Measurements from ENCODE around the gene SYTL3.
A peak's percentile ranks its signal among the peaks of the same experiment; 100 is the strongest.
"Not testable (repeated sequence)": the region's sequence is repeated elsewhere in the genome, so short reads cannot be mapped to it uniquely, and the experiment has no call there.

SYTL3 gene

GRCh38 chr6:158791274-158791855 is 141.5 kb downstream of the SYTL3 start:
- peaks cover 86% of the 10 kb centered on the region for H3K79me2 ChIP-seq (ENCODE audit: insufficient read depth, low read length)
- no peaks in the 10 kb centered on the region for H3K9me3 ChIP-seq (ENCODE audit: insufficient read depth, low read length, severe bottlenecking)
- no peaks in the 10 kb centered on the region for H3K27me3 ChIP-seq (ENCODE audit: insufficient read depth, low read length, poor library complexity)
- no peak overlapping the region for H3K9ac ChIP-seq (ENCODE audit: low read depth, low read length)
- H3K4me3 ChIP-seq (ENCODE audit: low read depth in 1 of 2, low read length in 2 of 2) = no peak overlapping the region
- H3K27ac ChIP-seq (ENCODE audit: low read length) = no peak overlapping the region
- DNase-seq (no peak), ATAC-seq (ENCODE audit: insufficient read depth, low read depth) (no peak)
- H3K4me2 ChIP-seq (ENCODE audit: insufficient read depth, low read length) = no peak overlapping the region
- peaks cover 42% of the 10 kb centered on the region for H3K36me3 ChIP-seq (ENCODE audit: insufficient read depth, low read length)
- H4K20me1 ChIP-seq (ENCODE audit: insufficient read depth, low read length) = peaks cover 83% of the 10 kb centered on the region
- no peak overlapping the region for H2AFZ ChIP-seq (ENCODE audit: low read depth, low read length)
- TF ChIP-seq EZH2 (IDR thresholded peaks at IDR 0.05; ENCODE audit: borderline replicate concordance, low read depth, low read length, severe bottlenecking) = no peak
- TF ChIP-seq CTCF (IDR thresholded peaks at IDR 0.05; ENCODE audit: borderline replicate concordance, extremely low read depth, low read length, poor library complexity, severe bottlenecking) = no peak
- H3K4me1 ChIP-seq (ENCODE audit: insufficient read depth, low read length) = peaks cover 10% of the 10 kb centered on the region

GRCh38 chr6:158792505-158792904 is 142.7 kb downstream of the SYTL3 start:
- H3K4me2 ChIP-seq (ENCODE audit: insufficient read depth, low read length); H2AFZ ChIP-seq (ENCODE audit: low read depth, low read length); H3K9ac ChIP-seq (ENCODE audit: low read depth, low read length); H3K27ac ChIP-seq (ENCODE audit: low read length); H3K27me3 ChIP-seq (ENCODE audit: insufficient read depth, low read length, poor library complexity); ATAC-seq (ENCODE audit: insufficient read depth, low read depth); H3K4me3 ChIP-seq (ENCODE audit: low read depth in 1 of 2, low read length in 2 of 2); DNase-seq; H3K4me1 ChIP-seq (ENCODE audit: insufficient read depth, low read length); H3K9me3 ChIP-seq (ENCODE audit: insufficient read depth, low read length, severe bottlenecking): not testable (repeated sequence)
- Histone ChIP-seq H3K36me3 (ENCODE audit: insufficient read depth, low read length) (peaks cover 30% of the 10 kb centered on the region), H3K79me2 (ENCODE audit: insufficient read depth, low read length) (peaks cover 97% of the 10 kb centered on the region), H4K20me1 (ENCODE audit: insufficient read depth, low read length) (peaks cover 89% of the 10 kb centered on the region)

GRCh38 chr6:158793432-158793831 is 143.6 kb downstream of the SYTL3 start:
- no peak overlapping the region for H3K4me3 ChIP-seq (ENCODE audit: low read depth in 1 of 2, low read length in 2 of 2)
- peaks cover 26% of the 10 kb centered on the region for H3K36me3 ChIP-seq (ENCODE audit: insufficient read depth, low read length)
- ATAC-seq (ENCODE audit: insufficient read depth, low read depth) (peak; percentile 44; the same call in 1 of the 3 replicates), DNase-seq (no peak)
- peaks cover 10% of the 10 kb centered on the region for H3K4me1 ChIP-seq (ENCODE audit: insufficient read depth, low read length)
- H3K79me2 ChIP-seq (ENCODE audit: insufficient read depth, low read length) = peaks cover 99% of the 10 kb centered on the region
- no peak overlapping the region for H2AFZ ChIP-seq (ENCODE audit: low read depth, low read length)
- no peaks in the 10 kb centered on the region for H3K27me3 ChIP-seq (ENCODE audit: insufficient read depth, low read length, poor library complexity)
- H3K9ac ChIP-seq (ENCODE audit: low read depth, low read length) = no peak overlapping the region
- TF ChIP-seq CTCF (IDR thresholded peaks at IDR 0.05; ENCODE audit: borderline replicate concordance, extremely low read depth, low read length, poor library complexity, severe bottlenecking) (peak; percentile 52), EZH2 (IDR thresholded peaks at IDR 0.05; ENCODE audit: borderline replicate concordance, low read depth, low read length, severe bottlenecking) (no peak)
- peaks cover 91% of the 10 kb centered on the region for H4K20me1 ChIP-seq (ENCODE audit: insufficient read depth, low read length)
- no peak overlapping the region for H3K4me2 ChIP-seq (ENCODE audit: insufficient read depth, low read length)
- no peaks in the 10 kb centered on the region for H3K9me3 ChIP-seq (ENCODE audit: insufficient read depth, low read length, severe bottlenecking)
- no peak overlapping the region for H3K27ac ChIP-seq (ENCODE audit: low read length)

GRCh38 chr6:158795516-158795915 is 145.7 kb downstream of the SYTL3 start:
- TF ChIP-seq CTCF (IDR thresholded peaks at IDR 0.05; ENCODE audit: borderline replicate concordance, extremely low read depth, low read length, poor library complexity, severe bottlenecking) (no peak), EZH2 (IDR thresholded peaks at IDR 0.05; ENCODE audit: borderline replicate concordance, low read depth, low read length, severe bottlenecking) (no peak)
- H2AFZ ChIP-seq (ENCODE audit: low read depth, low read length) = no peak overlapping the region
- no peak for DNase-seq
- H3K79me2 ChIP-seq (ENCODE audit: insufficient read depth, low read length) = peaks cover 100% of the 10 kb centered on the region
- H3K27ac ChIP-seq (ENCODE audit: low read length) = no peak overlapping the region
- H3K36me3 ChIP-seq (ENCODE audit: insufficient read depth, low read length) = peaks cover 8% of the 10 kb centered on the region; the same call in 1 of the 2 replicates
- H3K9ac ChIP-seq (ENCODE audit: low read depth, low read length) = no peak overlapping the region
- no peak overlapping the region for H3K4me2 ChIP-seq (ENCODE audit: insufficient read depth, low read length)
- peaks cover 91% of the 10 kb centered on the region for H4K20me1 ChIP-seq (ENCODE audit: insufficient read depth, low read length)
- H3K27me3 ChIP-seq (ENCODE audit: insufficient read depth, low read length, poor library complexity) = no peaks in the 10 kb centered on the region
- H3K9me3 ChIP-seq (ENCODE audit: insufficient read depth, low read length, severe bottlenecking) = no peaks in the 10 kb centered on the region
- peaks cover 4% of the 10 kb centered on the region; the same call in 1 of the 2 replicates for H3K4me1 ChIP-seq (ENCODE audit: insufficient read depth, low read length)
- no peak overlapping the region for H3K4me3 ChIP-seq (ENCODE audit: low read depth in 1 of 2, low read length in 2 of 2)
- no peak for ATAC-seq (ENCODE audit: insufficient read depth, low read depth)
